ENCODE results near the gene VTI1A. TPM values are rescaled to one million over a fixed set of nuclear protein-coding genes. Genes with fewer than 3 reads are reported as not detected.

Gene VTI1A
- total and polyA plus RNA-seq, 2 of the 8 experiments (the other 6 are each of a cell fraction or from before 2014, with no cell fraction given): 6.0 to 20.0 TPM

GRCh38 chr10:112713411-112713810 lies 266.4 kb downstream of the VTI1A start (continued):
- TF ChIP-seq PHF8 (conservative IDR thresholded peaks at IDR 0.05; ENCODE audit: low read depth, low read length): no peak
- TF ChIP-seq SUZ12 (IDR thresholded peaks at IDR 0.05; ENCODE audit: low read length): no peak
- no peak for TF ChIP-seq RXRA (IDR thresholded peaks at IDR 0.05; ENCODE audit: insufficient read depth, low read depth, low read length)
- TF ChIP-seq CHD7 (IDR thresholded peaks at IDR 0.05; ENCODE audit: insufficient replicate concordance, low read length): no peak
- no peak for TF ChIP-seq TBP (IDR thresholded peaks at IDR 0.05; ENCODE audit: low read depth, low read length)
- TF ChIP-seq POLR2A (IDR thresholded peaks at IDR 0.05; ENCODE audit: control extremely low read depth in 1 of 2, low read depth in 2 of 2, low read length in 2 of 2): no peak
- TF ChIP-seq HDAC6 (IDR thresholded peaks at IDR 0.05; ENCODE audit: low read depth, low read length): no peak
